ENCODE results near the gene METTL1.

Gene METTL1

GRCh38 chr12:57719777-57720605, 51.9 kb downstream of the METTL1 start:
- FAIRE-seq, result no peak
- TF ChIP-seq CTCF (IDR thresholded peaks at IDR 0.05; ENCODE audit: insufficient read depth, missing control alignments), result no peak

DNA sequence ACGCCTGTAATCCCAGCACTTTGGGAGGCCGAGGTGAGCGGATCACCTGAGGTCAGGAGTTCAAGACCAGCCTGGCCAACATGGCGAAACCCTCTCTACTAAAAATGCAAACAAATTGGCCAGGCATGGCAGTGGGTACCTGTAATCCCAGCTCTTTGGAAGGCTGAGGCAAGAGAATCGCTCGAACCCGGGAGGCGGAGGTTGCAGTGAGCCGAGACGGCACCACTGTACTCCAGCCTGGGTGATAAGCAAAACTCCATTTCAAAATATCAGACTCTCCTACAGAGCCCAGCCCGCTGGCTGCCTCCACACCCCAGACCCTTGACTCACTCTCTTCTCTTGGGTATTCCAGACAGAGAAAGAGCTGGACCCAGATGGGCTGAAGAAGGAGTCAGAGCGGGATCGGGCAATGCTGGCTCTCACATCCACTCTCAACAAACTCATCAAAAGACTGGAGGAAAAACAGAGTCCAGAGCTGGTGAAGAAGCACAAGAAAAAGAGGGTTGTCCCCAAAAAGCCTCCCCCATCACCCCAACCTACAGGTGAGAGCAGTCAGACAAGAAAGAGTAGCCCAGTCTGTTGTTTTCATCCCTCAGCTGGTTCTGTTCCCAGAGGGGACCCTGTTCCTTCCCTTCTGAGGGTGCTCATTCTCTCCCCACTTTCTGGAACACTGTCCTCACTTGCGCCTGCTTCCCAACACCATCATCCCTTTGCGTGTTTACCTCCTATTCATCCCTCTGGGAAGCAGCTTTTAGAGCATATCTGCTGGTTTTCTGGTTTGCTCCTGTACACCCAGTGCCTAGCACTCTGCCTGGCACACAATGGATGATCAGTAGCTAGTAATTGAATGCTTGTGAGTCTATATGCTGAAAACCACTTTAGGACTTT, 53.0 kb downstream of the METTL1 start:
- FAIRE-seq (no peak), DNase-seq (ENCODE audit: insufficient read length, low spot score) (no peak)
- TF ChIP-seq CTCF (IDR thresholded peaks at IDR 0.05; ENCODE audit: insufficient read depth, missing control alignments), result no peak

More at GRCh38 chr12:57719777-57720605, 51.9 kb downstream of the METTL1 start:
- no peak for DNase-seq (ENCODE audit: insufficient read length, low spot score)

Measured in D721Med (cell line).